HCT116 (cell line): Measurements from ENCODE around the gene LRRC4C. TPM values are rescaled to one million over a fixed set of nuclear protein-coding genes. Genes with fewer than 3 reads are reported as not detected.

Experiments
- ATAC-seq: fragments of 200-7000 bp; cut with Tn5 transposase; 2 replicates; pipeline ENCODE4 v1.9.1; 2020; ENCODE audit warnings: mild to moderate bottlenecking, moderate library complexity
- BruUV-seq: library from RNA; stranded (reverse); fragments of 400-500 nt; replicated peaks from 2 replicates; lab custom pipeline; 2021; lab: Mats Ljungman, UMichigan
- CTCF ChIA-PET: fragments of 300-600 bp; sonication (Branson Sonifier 250); formaldehyde crosslinking; loops from one replicate; lab custom pipeline; 2021; ENCODE audit warnings: antibody characterized with exemption; lab: Charles Lee
- POLR2A ChIA-PET: fragments of 300-600, 350-600 bp; sonication (Branson Sonifier 250); formaldehyde crosslinking; loops from one replicate; lab custom pipeline; 2021; ENCODE audit warnings: antibody characterized with exemption; lab: Charles Lee
- RAD21 ChIA-PET, 2 experiments: fragments of 300-600 bp; sonication (Branson Sonifier 250); formaldehyde crosslinking; loops; one replicate each; lab custom pipeline; 2023; ENCODE audit warnings: low total read pairs in 2 of 2; ENCODE audit not compliant: uncharacterized antibody in 2 of 2, unreplicated experiment in 2 of 2, low non-redundant PET in 1 of 2; lab: Charles Lee
- DNase-seq: peaks from one replicate; pipeline ENCODE4 v3.0.0-alpha.2; 2010; ENCODE audit warnings: low read depth, low spot score
- H2AFZ ChIP-seq: fragments of 200-600 bp; shearing (Covaris generic), sonication (generic); 2 replicates; pipeline ENCODE4 v1.6.1; 2017; ENCODE audit warnings: low read depth, mixed run types, mixed read lengths, antibody characterized with exemption, low read length; ENCODE audit not compliant: poor library complexity, severe bottlenecking
- H3K27ac ChIP-seq: 2 replicates; pipeline ENCODE4 v1.5.1; 2012; ENCODE audit warnings: low read depth, low read length
- H3K27me3 ChIP-seq: fragments of 200-600 bp; sonication (generic); 2 replicates; pipeline ENCODE4 v1.6.1; 2016; ENCODE audit warnings: mixed run types, low read length, mixed read lengths; ENCODE audit not compliant: insufficient read depth
- H3K36me3 ChIP-seq, 2 experiments: fragments of 200-500 bp in 1 of 2; fragments of 200-600 bp in 1 of 2; sonication (Bioruptor generic) in 1 of 2; sonication (generic) in 1 of 2; 2 replicates each; pipeline versions ENCODE4 v1.5.1 to v1.6.1; 2014 to 2016; ENCODE audit warnings: low read length in 2 of 2, inconsistent platforms in 1 of 2, mixed read lengths in 1 of 2, mixed run types in 1 of 2; ENCODE audit not compliant: insufficient read depth in 2 of 2, control insufficient read depth in 1 of 2
- H3K4me1 ChIP-seq, 2 experiments: fragments of 200-600 bp in 1 of 2; sonication (generic) in 1 of 2; 2 replicates each; pipeline versions ENCODE4 v1.5.1 to v1.6.1; 2012 to 2017; ENCODE audit warnings: low read length in 2 of 2, inconsistent platforms in 1 of 2, mild to moderate bottlenecking in 1 of 2, mixed read lengths in 1 of 2, mixed run types in 1 of 2, moderate library complexity in 1 of 2; ENCODE audit not compliant: insufficient read depth in 2 of 2, control insufficient read depth in 1 of 2
- H3K4me2 ChIP-seq: fragments of 200-600 bp; sonication (generic); 2 replicates; pipeline ENCODE4 v1.6.1; 2017; ENCODE audit warnings: mixed run types, low read length, mixed read lengths
- H3K4me3 ChIP-seq, 2 experiments: fragments of 200-600 bp in 1 of 2; sonication (generic) in 1 of 2; replicated peaks in 1 of 2; 2 replicates each; pipeline ENCODE4 v1.5.1; 2011 to 2016; ENCODE audit warnings: low read length in 2 of 2, control low read depth in 1 of 2, low read depth in 1 of 2, mild to moderate bottlenecking in 1 of 2, mixed read lengths in 1 of 2, mixed run types in 1 of 2
- H3K79me2 ChIP-seq: fragments of 200-600 bp; sonication (generic); 2 replicates; pipeline ENCODE4 v1.6.1; 2017; ENCODE audit warnings: mild to moderate bottlenecking, mixed run types, low read length, moderate library complexity, mixed read lengths; ENCODE audit not compliant: insufficient read depth
- H3K9ac ChIP-seq: fragments of 200-600 bp; sonication (generic); 2 replicates; pipeline ENCODE4 v1.6.1; 2016; ENCODE audit warnings: low read length, mixed read lengths
- H3K9me2 ChIP-seq: fragments of 200-600 bp; sonication (generic), shearing (Covaris generic); 2 replicates; pipeline ENCODE4 v1.6.1; 2017; ENCODE audit warnings: mixed run types, mild to moderate bottlenecking, moderate library complexity; ENCODE audit not compliant: insufficient read depth
- H3K9me3 ChIP-seq, 2 experiments: fragments of 200-500 bp in 1 of 2; fragments of 200-600 bp in 1 of 2; sonication (Bioruptor generic) in 1 of 2; sonication (generic) in 1 of 2; 2 replicates each; pipeline ENCODE4 v1.6.1; 2014 to 2017; ENCODE audit warnings: low read length in 2 of 2, mixed read lengths in 2 of 2, inconsistent platforms in 1 of 2, low read depth in 1 of 2, mild to moderate bottlenecking in 1 of 2, mixed run types in 1 of 2, moderate library complexity in 1 of 2; ENCODE audit not compliant: control insufficient read depth in 1 of 2, insufficient read depth in 1 of 2
- H4K20me1 ChIP-seq: fragments of 200-600 bp; sonication (generic), shearing (Covaris generic); 2 replicates; pipeline ENCODE4 v1.6.1; 2017; ENCODE audit warnings: mixed run types, mild to moderate bottlenecking, moderate library complexity; ENCODE audit not compliant: insufficient read depth
- CBX3 ChIP-seq: IDR thresholded peaks from 2 replicates; pipeline ENCODE4 v1.6.1; 2012; ENCODE audit warnings: low read depth
- CTCF ChIP-seq, 3 experiments: fragments of 200-600 bp in 1 of 3; sonication (generic) in 1 of 3; IDR thresholded peaks in 2 of 3; conservative IDR thresholded peaks in 1 of 3; 2 replicates each; pipeline ENCODE4 v1.5.1; 2012 to 2017; ENCODE audit warnings: low read depth in 2 of 3, low read length in 2 of 3, antibody characterized with exemption in 1 of 3, borderline replicate concordance in 1 of 3, control low read depth in 1 of 3, mild to moderate bottlenecking in 1 of 3, mixed read lengths in 1 of 3, mixed run types in 1 of 3, moderate library complexity in 1 of 3; ENCODE audit not compliant: insufficient read depth in 1 of 3
- EGR1 ChIP-seq: IDR thresholded peaks from 2 replicates; pipeline ENCODE4 v1.6.1; 2012; ENCODE audit warnings: low read depth
- ELF1 ChIP-seq: IDR thresholded peaks from 2 replicates; pipeline ENCODE4 v1.6.1; 2012; ENCODE audit warnings: low read depth, borderline replicate concordance
- EZH2 ChIP-seq: fragments of 200-600 bp; sonication (generic); IDR thresholded peaks from 2 replicates; pipeline ENCODE4 v1.6.1; 2017; ENCODE audit warnings: antibody characterized with exemption, mixed run types
- EZH2phosphoT487 ChIP-seq: fragments of 200-600 bp; IDR thresholded peaks from 2 replicates; pipeline ENCODE4 v1.6.1; 2018; ENCODE audit warnings: antibody characterized with exemption, borderline replicate concordance
- FOSL1 ChIP-seq: IDR thresholded peaks from 2 replicates; pipeline ENCODE4 v1.6.1; 2012; ENCODE audit warnings: low read depth
- JUND ChIP-seq: IDR thresholded peaks from 2 replicates; pipeline ENCODE4 v1.6.1; 2012
- POLR2A ChIP-seq: IDR thresholded peaks from 2 replicates; pipeline ENCODE4 v1.7.0; 2011; ENCODE audit warnings: borderline replicate concordance; ENCODE audit not compliant: insufficient read depth, insufficient read length; ENCODE audit errors: extremely low read depth
- POLR2AphosphoS5 ChIP-seq: IDR thresholded peaks from 2 replicates; pipeline ENCODE4 v1.6.1; 2011; ENCODE audit warnings: mild to moderate bottlenecking, low read depth, low read length, moderate library complexity
- SIN3A ChIP-seq: IDR thresholded peaks from 2 replicates; pipeline ENCODE4 v1.6.1; 2012; ENCODE audit warnings: low read depth
- SP1 ChIP-seq: IDR thresholded peaks from 2 replicates; pipeline ENCODE4 v1.6.1; 2012; ENCODE audit warnings: low read depth
- SRF ChIP-seq: IDR thresholded peaks from 2 replicates; pipeline ENCODE4 v1.6.1; 2012; ENCODE audit warnings: low read depth
- TCF7L2 ChIP-seq: IDR thresholded peaks from 2 replicates; pipeline ENCODE4 v1.7.0; 2011; ENCODE audit warnings: borderline replicate concordance, inconsistent platforms; ENCODE audit not compliant: insufficient read depth, insufficient read length; ENCODE audit errors: extremely low read depth
- ZBTB33 ChIP-seq: IDR thresholded peaks from 2 replicates; pipeline ENCODE4 v1.6.1; 2011; ENCODE audit warnings: mild to moderate bottlenecking, low read length, moderate library complexity; ENCODE audit not compliant: insufficient replicate concordance; ENCODE audit errors: extremely low read depth
- ZNF274 ChIP-seq: fragments of 200-500 bp; sonication (Bioruptor generic); IDR thresholded peaks from 2 replicates; pipeline ENCODE4 v1.6.1; 2014; ENCODE audit warnings: mild to moderate bottlenecking, low read depth, low read length, inconsistent platforms
- intact Hi-C: fragments of 100-400 bp; cut with micrococcal nuclease; formaldehyde crosslinking; loops from 2 replicates; pipeline ENCODE4 v1.10.0; 2022
- total RNA-seq: library from RNA; stranded (reverse); gene quantifications from one replicate; pipeline ENCODE4 v1.2.1, GENCODE V29; 2021; ENCODE audit not compliant: unreplicated experiment
- TF ChIP-seq, protein P1 (sequence below): IDR thresholded peaks from 2 replicates; pipeline ENCODE4 v1.6.1; 2012

The LRRC4C gene
- total RNA-seq, 1 experiment from 2014 or later = not detected

- Histone ChIP-seq H3K9me2 (no peaks in the 10 kb centered on the region), H3K79me2 (no peaks in the 10 kb centered on the region), H3K4me1 (no peaks in the 10 kb centered on the region), H3K27ac (no peak overlapping the region), H3K9ac (no peak overlapping the region), H3K4me3 (no peak overlapping the region), H3K4me2 (no peak overlapping the region), H2AFZ (no peak overlapping the region), H3K9me3 (peaks cover 11 to 28% of the 10 kb centered on the region in 2 experiments; a peak in 2 of 4 replicates), H4K20me1 (no peaks in the 10 kb centered on the region), H3K27me3 (no peaks in the 10 kb centered on the region), H3K36me3 (no peaks in the 10 kb centered on the region)
- TF ChIP-seq ELF1 (no peak), POLR2A (no peak), ZNF274 (no peak), ZBTB33 (no peak), TCF7L2 (no peak), FOSL1 (no peak), EZH2 (no peak), CBX3 (no peak), SP1 (no peak), EGR1 (no peak), SIN3A (no peak), JUND (no peak), CTCF (IDR thresholded peaks at IDR 0.05 in 2 of 3, conservative IDR thresholded peaks at IDR 0.05 in 1 of 3; ENCODE audit: borderline replicate concordance in 1 of 3, insufficient read depth in 1 of 3, low read depth in 2 of 3, low read length in 2 of 3) (no peak), POLR2AphosphoS5 (no peak), SRF (no peak), EZH2phosphoT487 (no peak)
- TF ChIP-seq, protein P1, sequence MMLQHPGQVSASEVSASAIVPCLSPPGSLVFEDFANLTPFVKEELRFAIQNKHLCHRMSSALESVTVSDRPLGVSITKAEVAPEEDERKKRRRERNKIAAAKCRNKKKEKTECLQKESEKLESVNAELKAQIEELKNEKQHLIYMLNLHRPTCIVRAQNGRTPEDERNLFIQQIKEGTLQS = no peak
- POLR2A ChIA-PET = no interaction called here
- CTCF ChIA-PET = no interaction called here
- RAD21 ChIA-PET = no interaction called here
- no peak for ATAC-seq
- BruUV-seq = no TSS peak
- intact Hi-C loops = no loop called here
- DNase-seq = no peak
Observed at GRCh38 chr11:41351825-41352224, 107.6 kb downstream of the LRRC4C start.
